NB4 (cell line): ENCODE measurements around the gene OBP2B.

ENCODE experiments used
- CTCF ChIP-seq: IDR thresholded peaks from one replicate; pipeline ENCODE4 v1.5.1; 2012; ENCODE audit warnings: low read depth, low read length
- MYC ChIP-seq: IDR thresholded peaks from 2 replicates; pipeline ENCODE4 v1.6.1; 2011; ENCODE audit warnings: low read depth, low read length
- POLR2A ChIP-seq: IDR thresholded peaks from 2 replicates; pipeline ENCODE4 v1.6.1; 2011; ENCODE audit warnings: mild to moderate bottlenecking; ENCODE audit not compliant: insufficient read length; ENCODE audit errors: extremely low read depth

GRCh38 chr9:133227242-133227860, 18.3 kb upstream of the OBP2B start:
- TF ChIP-seq CTCF (no peak), MYC (no peak), POLR2A (no peak)
